Gastrocnemius medialis (tissue), 4 donors: Measurements from ENCODE around the gene DKK1. TPM values are rescaled to one million over a fixed set of nuclear protein-coding genes. Genes with fewer than 3 reads are reported as not detected.

Experiments
- ATAC-seq, 2 donors: fragments of 150-250 bp; one replicate each; pipeline ENCODE4 v1.9.1; 2016
- DNase-seq, 2 donors: peaks; one replicate each; pipeline ENCODE4 v3.0.0-alpha.2; 2019
- H3K27ac ChIP-seq, 4 donors: fragments of 200-600 bp; sonication (generic); 1 replicate in 1 of 4; 2 replicates in 3 of 4; pipeline ENCODE4 v1.5.1; 2016 to 2018; ENCODE audit warnings: mild to moderate bottlenecking in 2 of 4, moderate library complexity in 1 of 4
- H3K27me3 ChIP-seq, 3 donors: fragments of 200-600 bp; sonication (generic) in 2 of 3; 1 replicate in 1 of 3; 2 replicates in 2 of 3; pipeline versions ENCODE4 v1.5.1 to v1.6.0; 2016 to 2019; ENCODE audit warnings: mild to moderate bottlenecking in 1 of 3, moderate library complexity in 1 of 3
- H3K36me3 ChIP-seq, 2 donors: fragments of 200-600 bp; sonication (generic) in 1 of 2; one replicate each; pipeline ENCODE4 v1.5.1; 2017 to 2018
- H3K4me1 ChIP-seq, 2 donors: fragments of 200-600 bp; sonication (generic) in 1 of 2; one replicate each; pipeline ENCODE4 v1.5.1; 2016 to 2017; ENCODE audit warnings: mild to moderate bottlenecking in 2 of 2
- H3K4me3 ChIP-seq, 4 donors: fragments of 200-600 bp; sonication (generic) in 3 of 4; 1 replicate in 1 of 4; 2 replicates in 3 of 4; pipeline ENCODE4 v1.5.1; 2016 to 2019; ENCODE audit warnings: mild to moderate bottlenecking in 2 of 4
- H3K9me3 ChIP-seq, 3 donors: fragments of 200-600 bp; sonication (generic) in 2 of 3; 1 replicate in 1 of 3; 2 replicates in 2 of 3; pipeline ENCODE4 v1.5.1; 2016 to 2019
- CTCF ChIP-seq, 5 experiments: fragments of 450-650 bp in 3 of 5; fragments of 200-600 bp in 2 of 5; sonication (generic) in 2 of 5; IDR thresholded peaks in 4 of 5; conservative IDR thresholded peaks in 1 of 5; 1 replicate in 4 of 5; 2 replicates in 1 of 5; pipeline ENCODE4 v1.5.1; 2016 to 2019; ENCODE audit warnings: antibody characterized with exemption in 5 of 5, mild to moderate bottlenecking in 3 of 5, moderate library complexity in 3 of 5
- POLR2A ChIP-seq, 2 donors: fragments of 450-650 bp; IDR thresholded peaks; one replicate each; pipeline ENCODE4 v1.6.1; 2017; ENCODE audit warnings: antibody characterized with exemption in 2 of 2, mild to moderate bottlenecking in 2 of 2, moderate library complexity in 2 of 2
- in situ Hi-C, 4 donors: fragments of 200-750 bp; cut with MboI; loops; one replicate each; pipeline versions ENCODE4 v1.15.0 to v1.8.0; 2017; ENCODE audit warnings: low sequenced_read_pairs in 4 of 4
- intact Hi-C: fragments of 100-400 bp; cut with DNase I; formaldehyde crosslinking; loops from one replicate; pipeline ENCODE4 v1.15.1; 2023; ENCODE audit warnings: low total_unique reads
- total RNA-seq, 4 donors: library from RNA; depleted of rRNA; stranded (reverse); fragments of >200 nt; gene quantifications; one replicate each; pipeline versions ENCODE4 v1.1.0 to v1.2.3, GENCODE V29; 2016

The DKK1 gene
- total RNA-seq, 4 donors from 2014 or later: 0.78 TPM; not detected in 3

GRCh38 chr10:52326382-52326781, 12.3 kb downstream of the DKK1 start:
- in situ Hi-C loops: no loop called here
- no peak for ATAC-seq
- H3K9me3 ChIP-seq: no peaks in the 10 kb centered on the region
- intact Hi-C loops: no loop called here
- no peaks in the 10 kb centered on the region for H3K27me3 ChIP-seq
- H3K36me3 ChIP-seq: no peaks in the 10 kb centered on the region
- no peak overlapping the region for H3K4me3 ChIP-seq
- DNase-seq: no peak
- no peak for TF ChIP-seq POLR2A (IDR thresholded peaks at IDR 0.05)
- no peak for TF ChIP-seq CTCF (IDR thresholded peaks at IDR 0.05 in 4 of 5, conservative IDR thresholded peaks at IDR 0.05 in 1 of 5)
- no peak overlapping the region for H3K27ac ChIP-seq
- H3K4me1 ChIP-seq: no peaks in the 10 kb centered on the region

GRCh38 chr10:52331638-52332364, 17.7 kb downstream of the DKK1 start:
- no peak overlapping the region for H3K27ac ChIP-seq
- intact Hi-C loops: no loop called here
- no peaks in the 10 kb centered on the region for H3K9me3 ChIP-seq
- H3K4me3 ChIP-seq: no peak overlapping the region
- no peak for TF ChIP-seq POLR2A (IDR thresholded peaks at IDR 0.05)
- TF ChIP-seq CTCF (IDR thresholded peaks at IDR 0.05 in 4 of 5, conservative IDR thresholded peaks at IDR 0.05 in 1 of 5): no peak
- H3K4me1 ChIP-seq: no peaks in the 10 kb centered on the region
- no peaks in the 10 kb centered on the region for H3K27me3 ChIP-seq
- in situ Hi-C loops: no loop called here
- ATAC-seq (no peak), DNase-seq (no peak)
- H3K36me3 ChIP-seq: no peaks in the 10 kb centered on the region

- TF ChIP-seq CTCF (IDR thresholded peaks at IDR 0.05 in 4 of 5, conservative IDR thresholded peaks at IDR 0.05 in 1 of 5) (no peak), POLR2A (IDR thresholded peaks at IDR 0.05) (no peak)
- intact Hi-C loops (no loop called here), in situ Hi-C loops (no loop called here)
- Histone ChIP-seq H3K4me3 (no peak overlapping the region), H3K4me1 (no peaks in the 10 kb centered on the region), H3K27ac (no peak overlapping the region), H3K9me3 (no peaks in the 10 kb centered on the region), H3K36me3 (no peaks in the 10 kb centered on the region), H3K27me3 (no peaks in the 10 kb centered on the region)
- DNase-seq (no peak), ATAC-seq (no peak)
Observed at GRCh38 chr10:52332815-52333214, 18.7 kb downstream of the DKK1 start.

GRCh38 chr10:52334595-52334994, 20.5 kb downstream of the DKK1 start:
- Histone ChIP-seq H3K36me3 (no peaks in the 10 kb centered on the region), H3K9me3 (no peaks in the 10 kb centered on the region), H3K4me1 (no peaks in the 10 kb centered on the region), H3K4me3 (no peak overlapping the region), H3K27me3 (no peaks in the 10 kb centered on the region), H3K27ac (no peak overlapping the region)
- DNase-seq (no peak), ATAC-seq (no peak)
- in situ Hi-C loops: no loop called here
- intact Hi-C loops: no loop called here
- TF ChIP-seq CTCF (IDR thresholded peaks at IDR 0.05 in 4 of 5, conservative IDR thresholded peaks at IDR 0.05 in 1 of 5) (no peak), POLR2A (IDR thresholded peaks at IDR 0.05) (no peak)

GRCh38 chr10:52335665-52336064, 21.6 kb downstream of the DKK1 start:
- Histone ChIP-seq H3K4me3 (no peak overlapping the region), H3K36me3 (no peaks in the 10 kb centered on the region), H3K27ac (no peak overlapping the region), H3K9me3 (no peaks in the 10 kb centered on the region), H3K4me1 (no peaks in the 10 kb centered on the region), H3K27me3 (no peaks in the 10 kb centered on the region)
- no peak for DNase-seq
- in situ Hi-C loops (no loop called here), intact Hi-C loops (no loop called here)
- no peak for TF ChIP-seq POLR2A (IDR thresholded peaks at IDR 0.05)
- TF ChIP-seq CTCF (IDR thresholded peaks at IDR 0.05 in 4 of 5, conservative IDR thresholded peaks at IDR 0.05 in 1 of 5): no peak
- no peak for ATAC-seq
